Peyer's patch (tissue), 4 donors: ENCODE measurements around the gene GGCT. TPM values are rescaled to one million over a fixed set of nuclear protein-coding genes. Genes with fewer than 3 reads are reported as not detected.

Source experiments
- DNase-seq, 3 donors: peaks; one replicate each; pipeline ENCODE4 v3.0.0-alpha.2; 2017 to 2019
- H3K27ac ChIP-seq, 4 donors: fragments of 200-600 bp; sonication (generic); one replicate each; pipeline ENCODE4 v1.5.1; 2016 to 2019
- H3K27me3 ChIP-seq, 2 donors: fragments of 200-600 bp; sonication (generic); one replicate each; pipeline ENCODE4 v1.5.1; 2019
- H3K36me3 ChIP-seq, 3 donors: fragments of 200-600 bp; sonication (generic); one replicate each; pipeline ENCODE4 v1.5.1; 2016 to 2019
- H3K4me1 ChIP-seq, 4 donors: fragments of 200-600 bp; sonication (generic); one replicate each; pipeline ENCODE4 v1.5.1; 2016 to 2019
- H3K4me3 ChIP-seq, 4 donors: fragments of 200-600 bp; sonication (generic); 1 replicate in 3 of 4; 2 replicates in 1 of 4; pipeline ENCODE4 v1.5.1; 2016 to 2019; ENCODE audit warnings: mild to moderate bottlenecking in 1 of 4
- H3K9me3 ChIP-seq, 4 donors: fragments of 200-600 bp; sonication (generic); one replicate each; pipeline ENCODE4 v1.5.1; 2016 to 2019; ENCODE audit warnings: mild to moderate bottlenecking in 1 of 4
- POLR2A ChIP-seq, 2 donors: fragments of 450-650 bp; IDR thresholded peaks; one replicate each; pipeline ENCODE4 v1.5.1; 2017; ENCODE audit warnings: antibody characterized with exemption in 2 of 2, mild to moderate bottlenecking in 2 of 2, moderate library complexity in 2 of 2
- total RNA-seq, 4 donors: library from RNA; depleted of rRNA; stranded (reverse); fragments of >200 nt; gene quantifications; one replicate each; pipeline ENCODE4 v1.1.0, GENCODE V29; 2016
- TF ChIP-seq, protein P1 (sequence below), 6 experiments: fragments of 450-650 bp in 4 of 6; fragments of 200-600 bp in 2 of 6; sonication (generic) in 1 of 6; IDR thresholded peaks; one replicate each; pipeline ENCODE4 v1.5.1; 2017 to 2019; ENCODE audit warnings: antibody characterized with exemption in 6 of 6, mild to moderate bottlenecking in 3 of 6, moderate library complexity in 1 of 6

Gene GGCT
- total RNA-seq, 4 donors from 2014 or later = 18.1 to 24.8 (median 19.2) TPM

DNA sequence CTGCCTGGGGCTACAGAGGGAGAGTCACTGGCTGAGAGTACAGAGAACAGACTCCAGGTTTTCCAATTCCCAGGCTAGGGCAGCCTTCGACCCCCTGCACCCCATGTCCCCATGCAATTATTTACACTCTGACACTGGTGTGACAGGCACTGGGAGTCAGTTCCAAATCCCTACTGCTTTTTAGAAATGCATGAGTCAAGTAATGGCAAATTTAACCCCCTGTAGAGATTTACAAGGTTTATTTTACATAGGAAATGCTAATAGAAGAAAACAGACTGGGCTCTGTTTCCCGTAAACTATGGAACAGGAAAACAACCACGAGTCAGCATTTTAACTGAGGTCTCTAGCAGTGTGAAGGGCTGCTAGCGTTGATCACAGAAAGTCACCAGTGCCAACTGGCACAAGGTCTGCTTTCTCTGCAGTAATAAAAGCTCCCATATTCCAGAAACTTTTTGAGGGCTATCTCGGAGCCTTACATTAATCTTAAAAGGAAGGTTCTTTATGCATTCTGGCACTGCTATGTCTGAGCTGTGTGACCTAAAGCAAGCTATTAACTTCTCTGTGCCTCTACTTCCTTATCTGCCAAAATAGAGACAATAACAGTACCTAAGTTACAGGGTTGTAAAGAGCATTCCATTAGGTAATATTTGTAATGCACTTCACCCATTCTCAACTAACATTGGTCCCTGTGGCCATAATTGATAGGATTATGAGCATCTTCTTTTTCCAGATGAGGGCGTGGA is 54.2 kb downstream of the GGCT start:
- Histone ChIP-seq H3K27me3 (no peaks in the 10 kb centered on the region), H3K4me1 (no peaks in the 10 kb centered on the region), H3K27ac (no peak overlapping the region), H3K9me3 (no peaks in the 10 kb centered on the region), H3K36me3 (peaks cover 0 to 57% (median 0%) of the 10 kb centered on the region in 3 donors), H3K4me3 (no peak overlapping the region)
- no peak for DNase-seq
- TF ChIP-seq POLR2A (IDR thresholded peaks at IDR 0.05) = no peak
- TF ChIP-seq, protein P1, sequence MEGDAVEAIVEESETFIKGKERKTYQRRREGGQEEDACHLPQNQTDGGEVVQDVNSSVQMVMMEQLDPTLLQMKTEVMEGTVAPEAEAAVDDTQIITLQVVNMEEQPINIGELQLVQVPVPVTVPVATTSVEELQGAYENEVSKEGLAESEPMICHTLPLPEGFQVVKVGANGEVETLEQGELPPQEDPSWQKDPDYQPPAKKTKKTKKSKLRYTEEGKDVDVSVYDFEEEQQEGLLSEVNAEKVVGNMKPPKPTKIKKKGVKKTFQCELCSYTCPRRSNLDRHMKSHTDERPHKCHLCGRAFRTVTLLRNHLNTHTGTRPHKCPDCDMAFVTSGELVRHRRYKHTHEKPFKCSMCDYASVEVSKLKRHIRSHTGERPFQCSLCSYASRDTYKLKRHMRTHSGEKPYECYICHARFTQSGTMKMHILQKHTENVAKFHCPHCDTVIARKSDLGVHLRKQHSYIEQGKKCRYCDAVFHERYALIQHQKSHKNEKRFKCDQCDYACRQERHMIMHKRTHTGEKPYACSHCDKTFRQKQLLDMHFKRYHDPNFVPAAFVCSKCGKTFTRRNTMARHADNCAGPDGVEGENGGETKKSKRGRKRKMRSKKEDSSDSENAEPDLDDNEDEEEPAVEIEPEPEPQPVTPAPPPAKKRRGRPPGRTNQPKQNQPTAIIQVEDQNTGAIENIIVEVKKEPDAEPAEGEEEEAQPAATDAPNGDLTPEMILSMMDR (IDR thresholded peaks at IDR 0.05) = no peak

DNA sequence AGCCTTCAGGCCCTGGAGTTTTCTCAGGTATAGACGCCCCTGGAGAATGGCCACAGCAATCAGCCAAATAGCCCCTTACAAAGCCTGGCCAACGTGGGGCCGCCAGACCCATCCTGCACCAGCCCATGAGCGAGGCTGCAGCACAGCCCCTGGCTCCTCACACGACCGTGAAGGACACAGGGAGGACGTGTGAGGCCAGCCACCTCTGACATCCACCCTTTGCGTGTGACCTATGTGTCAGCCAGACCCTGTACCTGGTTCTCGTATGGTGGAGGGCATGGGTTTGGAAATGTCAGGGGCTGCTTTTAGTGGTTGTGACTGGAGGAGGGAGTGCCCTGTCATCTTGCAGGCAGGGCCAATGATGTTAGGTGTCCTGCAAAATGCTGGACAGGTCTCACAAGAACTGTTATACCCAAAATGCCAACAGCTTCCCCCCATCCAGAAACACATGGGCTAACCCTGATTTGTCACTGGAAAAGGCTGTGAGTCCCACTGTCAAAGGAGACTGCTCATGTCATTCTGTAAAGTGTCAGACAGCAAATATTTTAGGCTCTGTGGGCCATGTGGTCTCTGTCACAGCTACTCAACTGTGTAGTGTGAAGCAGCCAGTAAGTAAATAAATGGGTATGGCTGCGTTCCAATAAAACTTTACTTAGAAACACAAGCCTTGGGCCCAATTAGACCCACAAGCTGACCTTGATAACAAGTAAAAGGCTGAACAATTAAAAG is 56.0 kb downstream of the GGCT start:
- Histone ChIP-seq H3K27me3 (no peaks in the 10 kb centered on the region), H3K36me3 (peaks cover 0 to 44% (median 0%) of the 10 kb centered on the region in 3 donors), H3K4me3 (no peak overlapping the region), H3K27ac (no peak overlapping the region), H3K4me1 (no peaks in the 10 kb centered on the region), H3K9me3 (no peaks in the 10 kb centered on the region)
- TF ChIP-seq, protein P1 (IDR thresholded peaks at IDR 0.05) = no peak
- TF ChIP-seq POLR2A (IDR thresholded peaks at IDR 0.05) = no peak
- peak in 1 of 3 donors; percentile 30 for DNase-seq

DNA sequence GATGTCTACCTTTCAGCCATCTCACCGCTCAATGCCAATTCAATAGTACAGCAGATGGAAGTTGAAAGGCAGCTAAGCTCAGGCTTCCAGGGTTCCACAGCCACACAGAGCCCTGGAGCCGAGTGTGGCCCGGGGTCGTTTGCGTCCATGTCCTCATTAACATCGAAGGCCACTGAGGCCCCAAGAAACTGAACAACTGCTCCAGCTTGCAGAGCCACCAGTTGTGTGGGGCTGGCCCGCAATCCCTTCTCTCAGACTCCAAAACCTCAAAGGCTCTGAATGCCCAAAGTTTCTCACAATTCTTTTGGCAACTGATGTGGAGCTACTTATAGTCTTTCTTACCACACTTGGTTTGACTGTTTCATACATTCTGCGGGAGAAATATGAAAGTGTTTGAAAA is 57.2 kb downstream of the GGCT start:
- Histone ChIP-seq H3K27ac (no peak overlapping the region), H3K9me3 (no peaks in the 10 kb centered on the region), H3K27me3 (no peaks in the 10 kb centered on the region), H3K36me3 (peaks cover 0 to 42% (median 0%) of the 10 kb centered on the region in 3 donors), H3K4me3 (no peak overlapping the region), H3K4me1 (no peaks in the 10 kb centered on the region)
- peak in 1 of 3 donors; percentile 24 for DNase-seq
- no peak for TF ChIP-seq POLR2A (IDR thresholded peaks at IDR 0.05)
- TF ChIP-seq, protein P1 (IDR thresholded peaks at IDR 0.05) = no peak

Other genes starting within 250 kb of the GGCT start
- 10 to 100 TPM; 27.2 to 43.6 (median 36.5) TPM for gene ZNRF2, start 220.2 kb downstream of the GGCT start, total RNA-seq
- 10 to 100 TPM in 3 of 4 donors, 1 to 10 TPM in 1; 4.0 to 29.7 (median 21.0) TPM for gene NOD1, start 26.0 kb downstream of the GGCT start, total RNA-seq
- 10 to 100 TPM; 50.4 to 77.8 (median 70.1) TPM for gene GARS1, start 90.0 kb upstream of the GGCT start, total RNA-seq
- gene CRHR2, start 177.6 kb upstream of the GGCT start, total RNA-seq = not detected
- gene INMT, start 247.3 kb upstream of the GGCT start, total RNA-seq = 10 to 100 TPM in 1 of 4 donors, 1 to 10 TPM in 3; 3.1 to 24.8 (median 4.8) TPM